HepG2 (cell line): ENCODE results near the gene CKS1B. TPM values are rescaled to one million over a fixed set of nuclear protein-coding genes. Genes with fewer than 3 reads are reported as not detected.

Experiments used
- BORCS8-MEF2B ChIP-seq: sonication (generic); formaldehyde crosslinking; IDR thresholded peaks from 2 replicates; pipeline ENCODE4 v1.8.0; 2022; ENCODE audit warnings: mild to moderate bottlenecking, missing genetic modification reagents
- FOXC1 ChIP-seq: sonication (generic); formaldehyde crosslinking; IDR thresholded peaks from 2 replicates; pipeline ENCODE4 v1.8.0; 2022; ENCODE audit warnings: mild to moderate bottlenecking, missing genetic modification reagents, borderline replicate concordance
- FOXP4 ChIP-seq: sonication (generic); formaldehyde crosslinking; IDR thresholded peaks from 2 replicates; pipeline ENCODE4 v1.4.0; 2020; ENCODE audit warnings: missing genetic modification reagents
- GFI1 ChIP-seq: sonication (generic); formaldehyde crosslinking; IDR thresholded peaks from 2 replicates; pipeline ENCODE4 v1.5.0; 2020; ENCODE audit warnings: missing genetic modification reagents, mild to moderate bottlenecking, borderline replicate concordance
- HNF1B ChIP-seq: sonication (generic); formaldehyde crosslinking; IDR thresholded peaks from 2 replicates; pipeline ENCODE4 v1.5.1; 2020; ENCODE audit warnings: mild to moderate bottlenecking, moderate library complexity, missing genetic modification reagents
- HOXA3 ChIP-seq: sonication (generic); formaldehyde crosslinking; IDR thresholded peaks from 2 replicates; pipeline ENCODE4 v1.5.0; 2020; ENCODE audit warnings: missing genetic modification reagents
- JUND ChIP-seq: sonication (generic); formaldehyde crosslinking; IDR thresholded peaks from 2 replicates; pipeline ENCODE4 v1.8.0; 2022; ENCODE audit warnings: mild to moderate bottlenecking, missing genetic modification reagents
- MED1 ChIP-seq: sonication (generic); formaldehyde crosslinking; IDR thresholded peaks from 2 replicates; pipeline ENCODE4 v1.4.0; 2020; ENCODE audit warnings: missing genetic modification reagents
- NBN ChIP-seq: fragments of 450-650 bp; conservative IDR thresholded peaks from 2 replicates; pipeline ENCODE4 v1.6.1; 2017
- NFIC ChIP-seq: IDR thresholded peaks from 2 replicates; pipeline ENCODE4 v1.6.1; 2012; ENCODE audit warnings: mild to moderate bottlenecking, low read length, inconsistent platforms
- RBFOX2 ChIP-seq: fragments of 200-400 bp; formaldehyde crosslinking; IDR thresholded peaks from 2 replicates; pipeline ENCODE4 v1.6.1; 2017; ENCODE audit warnings: low read depth, mild to moderate bottlenecking, low read length
- SNAPC2 ChIP-seq: sonication (generic); formaldehyde crosslinking; IDR thresholded peaks from 2 replicates; pipeline ENCODE4 v1.8.1; 2022; ENCODE audit warnings: mild to moderate bottlenecking, missing genetic modification reagents
- SRSF9 ChIP-seq: fragments of 200-400 bp; formaldehyde crosslinking; IDR thresholded peaks from 2 replicates; pipeline ENCODE4 v1.6.1; 2018; ENCODE audit warnings: borderline replicate concordance, mild to moderate bottlenecking, low read depth, low read length; ENCODE audit not compliant: insufficient read depth, poor library complexity, severe bottlenecking
- ZNF484 ChIP-seq: sonication (generic); formaldehyde crosslinking; IDR thresholded peaks from 2 replicates; pipeline ENCODE4 v1.5.1; 2020; ENCODE audit warnings: mild to moderate bottlenecking, low read depth, missing genetic modification reagents, borderline replicate concordance
- ZNF547 ChIP-seq: sonication (generic); formaldehyde crosslinking; IDR thresholded peaks from 2 replicates; pipeline ENCODE4 v1.5.1; 2020; ENCODE audit warnings: mild to moderate bottlenecking, missing genetic modification reagents
- ZSCAN9 ChIP-seq: IDR thresholded peaks from 2 replicates; pipeline ENCODE4 v1.6.1; 2016; ENCODE audit warnings: borderline replicate concordance
- polyA plus RNA-seq, 8 experiments: library from polyadenylated mRNA; depleted of rRNA in 3 of 8; stranded (reverse) in 7 of 8; unstranded in 1 of 8; fragments of >200 nt; fragmentation: Illumina TruSeq in 4 of 8; extraction: Trizol in 4 of 8; gene quantifications; 2 replicates each; pipeline versions ENCODE4 v1.2.1 to v1.2.3, GENCODE V29; 2011 to 2016; ENCODE audit warnings: low read depth in 4 of 8, missing spikeins in 1 of 8, mixed read lengths in 1 of 8; ENCODE audit not compliant: insufficient read depth in 1 of 8
- total RNA-seq, 5 experiments: library from RNA; depleted of rRNA; stranded (reverse); fragments of >200 nt; fragmentation: Illumina TruSeq; extraction: Trizol; gene quantifications; 2 replicates each; pipeline ENCODE4 v1.2.3, GENCODE V29; 2016; ENCODE audit warnings: low read depth in 1 of 5
- TF ChIP-seq, protein P1 (sequence below): fragments of 450-650 bp; IDR thresholded peaks from 2 replicates; pipeline ENCODE4 v1.6.1; 2017
- TF ChIP-seq, protein P2 (sequence below): sonication (generic); IDR thresholded peaks from 2 replicates; pipeline ENCODE4 v1.6.1; 2016; ENCODE audit warnings: low read depth, borderline replicate concordance
- TF ChIP-seq, protein P3 (sequence below): sonication (generic); formaldehyde crosslinking; IDR thresholded peaks from 2 replicates; pipeline ENCODE4 v1.5.0; 2020; ENCODE audit warnings: missing genetic modification reagents, mild to moderate bottlenecking, borderline replicate concordance
- TF ChIP-seq, protein P4 (sequence below): fragments of 450-650 bp; IDR thresholded peaks from 2 replicates; pipeline ENCODE4 v1.6.1; 2016

The CKS1B gene
- total and polyA plus RNA-seq, 2 of the 13 experiments (the other 11 are each of a cell fraction or from before 2014, with no cell fraction given) = 217 to 222 TPM

DNA sequence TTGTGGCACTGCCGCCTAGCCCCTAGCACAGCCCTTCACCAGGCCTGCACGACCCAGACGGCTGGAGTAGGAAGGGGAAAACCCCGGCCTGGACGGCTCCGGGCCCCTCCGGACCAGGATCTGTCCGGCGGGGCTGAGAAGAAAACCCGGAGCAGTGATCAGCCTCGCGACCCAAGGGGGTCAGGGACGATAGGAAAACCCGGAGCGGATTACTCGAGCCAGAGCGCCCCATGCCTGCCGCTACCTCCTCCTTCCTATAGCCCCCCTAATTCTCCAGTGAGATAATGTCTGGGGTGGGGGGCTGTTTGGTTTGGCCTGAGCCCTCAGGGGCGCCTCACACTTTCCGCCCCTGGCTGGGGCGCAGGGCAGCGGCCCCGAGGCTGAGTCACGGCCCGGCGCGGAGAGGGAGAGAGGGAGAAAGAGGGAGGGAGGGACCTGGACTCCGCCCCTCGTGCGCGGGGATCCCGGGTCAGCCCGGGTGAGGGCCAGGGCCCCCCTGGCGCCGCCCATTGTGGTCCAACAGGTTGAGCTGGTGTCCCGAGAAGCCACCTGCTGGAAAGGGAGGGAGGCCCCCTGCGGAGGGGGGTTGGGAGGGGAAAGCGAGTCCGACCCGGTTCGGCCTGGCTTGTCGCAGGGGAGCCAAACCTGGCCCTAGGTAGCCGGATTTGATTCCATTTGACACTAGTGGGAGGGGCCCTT, 26.4 kb downstream of the CKS1B start (continued):
- TF ChIP-seq ZNF484 (CRISPR knock-in tag) = no peak
- no peak for TF ChIP-seq SRSF9
- TF ChIP-seq FOXP4 (CRISPR knock-in tag) = peak; percentile 65
- TF ChIP-seq GFI1 (CRISPR knock-in tag) = peak; percentile 62; the same call in 1 of the 2 replicates
- TF ChIP-seq, protein P1, sequence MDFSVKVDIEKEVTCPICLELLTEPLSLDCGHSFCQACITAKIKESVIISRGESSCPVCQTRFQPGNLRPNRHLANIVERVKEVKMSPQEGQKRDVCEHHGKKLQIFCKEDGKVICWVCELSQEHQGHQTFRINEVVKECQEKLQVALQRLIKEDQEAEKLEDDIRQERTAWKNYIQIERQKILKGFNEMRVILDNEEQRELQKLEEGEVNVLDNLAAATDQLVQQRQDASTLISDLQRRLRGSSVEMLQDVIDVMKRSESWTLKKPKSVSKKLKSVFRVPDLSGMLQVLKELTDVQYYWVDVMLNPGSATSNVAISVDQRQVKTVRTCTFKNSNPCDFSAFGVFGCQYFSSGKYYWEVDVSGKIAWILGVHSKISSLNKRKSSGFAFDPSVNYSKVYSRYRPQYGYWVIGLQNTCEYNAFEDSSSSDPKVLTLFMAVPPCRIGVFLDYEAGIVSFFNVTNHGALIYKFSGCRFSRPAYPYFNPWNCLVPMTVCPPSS = no peak
- peak; percentile 89 for TF ChIP-seq JUND (CRISPR knock-in tag)
- TF ChIP-seq, protein P2, sequence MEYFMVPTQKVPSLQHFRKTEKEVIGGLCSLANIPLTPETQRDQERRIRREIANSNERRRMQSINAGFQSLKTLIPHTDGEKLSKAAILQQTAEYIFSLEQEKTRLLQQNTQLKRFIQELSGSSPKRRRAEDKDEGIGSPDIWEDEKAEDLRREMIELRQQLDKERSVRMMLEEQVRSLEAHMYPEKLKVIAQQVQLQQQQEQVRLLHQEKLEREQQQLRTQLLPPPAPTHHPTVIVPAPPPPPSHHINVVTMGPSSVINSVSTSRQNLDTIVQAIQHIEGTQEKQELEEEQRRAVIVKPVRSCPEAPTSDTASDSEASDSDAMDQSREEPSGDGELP = peak; percentile 82; the same call in 1 of the 2 replicates
- TF ChIP-seq RBFOX2 = peak; percentile 88
- TF ChIP-seq, protein P3, sequence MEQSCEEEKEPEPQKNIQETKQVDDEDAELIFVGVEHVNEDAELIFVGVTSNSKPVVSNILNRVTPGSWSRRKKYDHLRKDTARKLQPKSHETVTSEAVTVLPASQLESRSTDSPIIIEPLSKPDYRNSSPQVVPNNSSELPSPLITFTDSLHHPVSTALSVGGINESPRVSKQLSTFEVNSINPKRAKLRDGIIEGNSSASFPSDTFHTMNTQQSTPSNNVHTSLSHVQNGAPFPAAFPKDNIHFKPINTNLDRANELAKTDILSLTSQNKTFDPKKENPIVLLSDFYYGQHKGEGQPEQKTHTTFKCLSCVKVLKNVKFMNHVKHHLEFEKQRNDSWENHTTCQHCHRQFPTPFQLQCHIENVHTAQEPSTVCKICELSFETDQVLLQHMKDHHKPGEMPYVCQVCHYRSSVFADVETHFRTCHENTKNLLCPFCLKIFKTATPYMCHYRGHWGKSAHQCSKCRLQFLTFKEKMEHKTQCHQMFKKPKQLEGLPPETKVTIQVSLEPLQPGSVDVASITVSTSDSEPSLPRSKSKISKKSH = peak; percentile 76; the same call in 1 of the 2 replicates
- 0 out of 2 replicates have a peak, but pooled peaks have one; percentile 42 for TF ChIP-seq FOXC1 (CRISPR knock-in tag)
- TF ChIP-seq NBN = no peak
- peak; percentile 68; the same call in 1 of the 2 replicates for TF ChIP-seq BORCS8-MEF2B
- no peak for TF ChIP-seq NFIC
- TF ChIP-seq ZSCAN9 (CRISPR knock-in tag) = peak; percentile 78
- peak; percentile 77; the same call in 1 of the 2 replicates for TF ChIP-seq HOXA3 (CRISPR knock-in tag)
- TF ChIP-seq HNF1B = peak; percentile 71
- 0 out of 2 replicates have a peak, but pooled peaks have one; percentile 60 for TF ChIP-seq SNAPC2
- TF ChIP-seq, protein P4, sequence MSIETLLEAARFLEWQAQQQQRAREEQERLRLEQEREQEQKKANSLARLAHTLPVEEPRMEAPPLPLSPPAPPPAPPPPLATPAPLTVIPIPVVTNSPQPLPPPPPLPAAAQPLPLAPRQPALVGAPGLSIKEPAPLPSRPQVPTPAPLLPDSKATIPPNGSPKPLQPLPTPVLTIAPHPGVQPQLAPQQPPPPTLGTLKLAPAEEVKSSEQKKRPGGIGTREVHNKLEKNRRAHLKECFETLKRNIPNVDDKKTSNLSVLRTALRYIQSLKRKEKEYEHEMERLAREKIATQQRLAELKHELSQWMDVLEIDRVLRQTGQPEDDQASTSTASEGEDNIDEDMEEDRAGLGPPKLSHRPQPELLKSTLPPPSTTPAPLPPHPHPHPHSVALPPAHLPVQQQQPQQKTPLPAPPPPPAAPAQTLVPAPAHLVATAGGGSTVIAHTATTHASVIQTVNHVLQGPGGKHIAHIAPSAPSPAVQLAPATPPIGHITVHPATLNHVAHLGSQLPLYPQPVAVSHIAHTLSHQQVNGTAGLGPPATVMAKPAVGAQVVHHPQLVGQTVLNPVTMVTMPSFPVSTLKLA = peak; percentile 45
- TF ChIP-seq MED1 (CRISPR knock-in tag) = peak; percentile 93
- TF ChIP-seq ZNF547 (CRISPR knock-in tag) = peak; percentile 67; the same call in 1 of the 2 replicates
